Suprapubic skin (tissue), 4 donors: ENCODE data around the gene WDTC1.

Experiments
- CTCF ChIP-seq, 2 donors: fragments of 200-600 bp in 1 of 2; fragments of 450-650 bp in 1 of 2; sonication (generic) in 1 of 2; IDR thresholded peaks; one replicate each; pipeline ENCODE4 v1.5.1; 2016 to 2019; ENCODE audit warnings: antibody characterized with exemption in 2 of 2, mild to moderate bottlenecking in 1 of 2, moderate library complexity in 1 of 2
- POLR2A ChIP-seq, 2 donors: fragments of 450-650 bp; IDR thresholded peaks; one replicate each; pipeline ENCODE4 v1.6.1; 2017; ENCODE audit warnings: antibody characterized with exemption in 2 of 2, mild to moderate bottlenecking in 2 of 2, moderate library complexity in 2 of 2
- POLR2AphosphoS5 ChIP-seq, 3 donors: sonication (generic); formaldehyde crosslinking; IDR thresholded peaks; one replicate each; pipeline ENCODE4 v1.6.1; 2017; ENCODE audit warnings: antibody characterized with exemption in 3 of 3

- TF ChIP-seq CTCF (IDR thresholded peaks at IDR 0.05), result no peak
- no peak for TF ChIP-seq POLR2A (IDR thresholded peaks at IDR 0.05)
- no peak for TF ChIP-seq POLR2AphosphoS5 (IDR thresholded peaks at IDR 0.05)
These were observed 57.7 kb downstream of the WDTC1 start for GRCh38 chr1:27292106-27292505.
